CD4-positive, alpha-beta memory T cell (primary cell): Measurements from ENCODE around the gene CLSTN2. TPM values are rescaled to one million over a fixed set of nuclear protein-coding genes. Genes with fewer than 3 reads are reported as not detected.

Experiments used
- CTCF ChIA-PET: fragments of 350-600 bp; sonication (Branson Sonifier 250); formaldehyde crosslinking; loops from one replicate; lab custom pipeline; 2021; ENCODE audit warnings: inconsistent platforms; ENCODE audit not compliant: partially characterized antibody; lab: Charles Lee
- POLR2A ChIA-PET: fragments of 350-600 bp; sonication (Branson Sonifier 250); formaldehyde crosslinking; loops from one replicate; lab custom pipeline; 2021; ENCODE audit not compliant: partially characterized antibody; lab: Charles Lee
- DNase-seq, 5 donors: peaks; one replicate each; pipeline versions ENCODE4 v3.0.0 to v3.0.0-alpha.2; 2020 to 2022; ENCODE audit warnings: mixed read lengths in 1 of 5
- H3K27ac ChIP-seq: one replicate; pipeline ENCODE4 v1.7.0; 2013; ENCODE audit warnings: low read depth, low read length
- H3K27me3 ChIP-seq: 2 replicates; pipeline ENCODE4 v1.7.0; 2013; ENCODE audit warnings: mild to moderate bottlenecking, low read length, moderate library complexity; ENCODE audit not compliant: insufficient read depth
- H3K36me3 ChIP-seq: 2 replicates; pipeline ENCODE4 v1.7.0; 2013; ENCODE audit warnings: mild to moderate bottlenecking, low read length, moderate library complexity; ENCODE audit not compliant: insufficient read depth
- H3K4me1 ChIP-seq: 2 replicates; pipeline ENCODE4 v1.7.0; 2013; ENCODE audit warnings: mild to moderate bottlenecking, low read length, moderate library complexity; ENCODE audit not compliant: insufficient read depth
- H3K4me3 ChIP-seq, 2 donors: one replicate each; pipeline ENCODE4 v1.7.0; 2013; ENCODE audit warnings: low read length in 2 of 2, mild to moderate bottlenecking in 1 of 2
- H3K9me3 ChIP-seq, 2 donors: one replicate each; pipeline ENCODE4 v1.7.0; 2013; ENCODE audit warnings: low read length in 2 of 2, control low read depth in 1 of 2; ENCODE audit not compliant: control insufficient read depth in 1 of 2
- H3K27ac Mint-ChIP-seq, 7 donors: one replicate each; pipeline ENCODE4 v1.8.0; 2020 to 2021; ENCODE audit warnings: mixed read lengths in 7 of 7, mild to moderate bottlenecking in 6 of 7, inconsistent platforms in 3 of 7, moderate library complexity in 3 of 7
- H3K27me3 Mint-ChIP-seq, 2 donors: one replicate each; pipeline ENCODE4 v1.8.0; 2020 to 2021; ENCODE audit warnings: mixed read lengths in 2 of 2
- H3K36me3 Mint-ChIP-seq, 2 donors: one replicate each; pipeline ENCODE4 v1.8.0; 2020 to 2021; ENCODE audit warnings: mixed read lengths in 2 of 2, inconsistent platforms in 1 of 2, mild to moderate bottlenecking in 1 of 2
- H3K4me1 Mint-ChIP-seq, 4 donors: one replicate each; pipeline ENCODE4 v1.8.0; 2020 to 2021; ENCODE audit warnings: mixed read lengths in 4 of 4, mild to moderate bottlenecking in 1 of 4
- H3K4me3 Mint-ChIP-seq, 8 donors: one replicate each; pipeline ENCODE4 v1.8.0; 2020 to 2021; ENCODE audit warnings: mixed read lengths in 8 of 8, mild to moderate bottlenecking in 7 of 8, moderate library complexity in 6 of 8, inconsistent platforms in 3 of 8
- H3K9me3 Mint-ChIP-seq, 8 donors: one replicate each; pipeline ENCODE4 v1.8.0; 2020 to 2021; ENCODE audit warnings: mixed read lengths in 8 of 8, mild to moderate bottlenecking in 5 of 8, inconsistent platforms in 3 of 8, moderate library complexity in 1 of 8
- intact Hi-C: fragments of 100-400 bp; cut with micrococcal nuclease; formaldehyde crosslinking; loops from one replicate; pipeline ENCODE4 v1.15.1; 2023
- polyA plus RNA-seq, 2 donors: library from polyadenylated mRNA; unstranded; fragments of 300-500 nt; fragmentation: Illumina TruSeq; gene quantifications; one replicate each; pipeline ENCODE4 v1.2.3, GENCODE V29; 2021
- total RNA-seq, 2 experiments: library from RNA; stranded (reverse); gene quantifications; one replicate each; pipeline ENCODE4 v1.2.3, GENCODE V29; 2021

The CLSTN2 gene
- total and polyA plus RNA-seq, 4 experiments from 2014 or later = not detected

DNA sequence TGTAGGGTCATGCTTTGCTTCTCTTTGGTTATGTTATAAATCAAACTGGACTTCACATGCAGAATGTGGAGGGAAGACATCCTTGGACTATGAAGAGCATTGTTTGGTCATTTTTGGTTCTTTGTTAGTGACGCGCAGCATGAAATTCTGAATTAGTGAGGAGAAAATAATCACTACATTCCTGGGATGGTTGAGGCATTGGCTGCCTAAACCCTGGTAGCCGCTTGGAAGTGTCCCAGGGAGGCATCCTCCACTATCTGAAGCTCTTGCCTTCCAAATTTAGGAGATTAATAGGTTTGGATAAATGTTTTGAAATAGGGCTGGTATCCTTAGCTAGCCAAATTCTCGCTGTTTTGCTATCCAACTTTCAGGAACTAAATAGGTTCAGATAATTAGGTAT, 96.2 kb downstream of the CLSTN2 start:
- no peak overlapping the region for H3K27ac Mint-ChIP-seq
- peaks cover 0 to 2% (median 0%) of the 10 kb centered on the region in 8 donors for H3K9me3 Mint-ChIP-seq
- CTCF ChIA-PET = no interaction called here
- POLR2A ChIA-PET = no interaction called here
- Histone ChIP-seq H3K36me3 (no peaks in the 10 kb centered on the region), H3K4me1 (no peaks in the 10 kb centered on the region), H3K9me3 (no peaks in the 10 kb centered on the region), H3K27me3 (no peaks in the 10 kb centered on the region), H3K27ac (no peak overlapping the region), H3K4me3 (no peak overlapping the region)
- intact Hi-C loops = no loop called here
- H3K4me1 Mint-ChIP-seq = no peaks in the 10 kb centered on the region
- no peaks in the 10 kb centered on the region for H3K36me3 Mint-ChIP-seq
- peaks cover 0 to 2% of the 10 kb centered on the region in 2 donors for H3K27me3 Mint-ChIP-seq
- H3K4me3 Mint-ChIP-seq = no peak overlapping the region
- DNase-seq = no peak

GRCh38 chr3:140034058-140034457, 99.1 kb downstream of the CLSTN2 start:
- intact Hi-C loops = no loop called here

GRCh38 chr3:140035871-140036270, 100.9 kb downstream of the CLSTN2 start:
- no peak overlapping the region for H3K27ac Mint-ChIP-seq
- CTCF ChIA-PET = no interaction called here
- H3K36me3 Mint-ChIP-seq = no peaks in the 10 kb centered on the region

More at GRCh38 chr3:140034058-140034457, 99.1 kb downstream of the CLSTN2 start:
- peaks cover 0 to 2% (median 0%) of the 10 kb centered on the region in 8 donors for H3K9me3 Mint-ChIP-seq
- Histone ChIP-seq H3K4me3 (no peak overlapping the region), H3K27me3 (no peaks in the 10 kb centered on the region), H3K36me3 (no peaks in the 10 kb centered on the region), H3K27ac (no peak overlapping the region), H3K9me3 (no peaks in the 10 kb centered on the region), H3K4me1 (no peaks in the 10 kb centered on the region)
- no peak overlapping the region for H3K4me3 Mint-ChIP-seq
- DNase-seq = no peak
- H3K27ac Mint-ChIP-seq = no peak overlapping the region
- H3K36me3 Mint-ChIP-seq = no peaks in the 10 kb centered on the region
- ChIA-PET CTCF (no interaction called here), POLR2A (no interaction called here)
- no peaks in the 10 kb centered on the region for H3K4me1 Mint-ChIP-seq
- peaks cover 0 to 2% of the 10 kb centered on the region in 2 donors for H3K27me3 Mint-ChIP-seq

DNA sequence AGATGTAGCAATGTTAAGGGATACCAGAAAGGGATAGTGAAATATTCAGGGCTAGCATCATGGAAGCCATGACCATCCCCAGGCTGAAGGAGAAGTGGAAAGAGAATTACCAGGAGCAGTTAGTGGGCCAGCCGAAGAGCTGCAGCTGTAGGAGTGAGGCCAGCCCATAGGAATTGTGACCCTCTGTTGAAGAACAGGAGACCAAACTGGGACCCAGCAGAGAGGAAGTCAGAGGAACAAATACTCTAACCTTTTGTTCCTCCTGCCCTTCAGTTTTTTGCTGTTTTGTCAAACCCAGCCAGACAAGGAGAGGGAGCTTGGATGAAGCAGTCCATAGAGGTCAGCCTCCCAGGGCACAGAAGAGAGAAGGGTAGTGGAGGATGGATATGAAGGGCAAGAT, 115.4 kb downstream of the CLSTN2 start:
- no peaks in the 10 kb centered on the region for H3K4me1 Mint-ChIP-seq
- Histone ChIP-seq H3K4me1 (no peaks in the 10 kb centered on the region), H3K27me3 (no peaks in the 10 kb centered on the region), H3K4me3 (no peak overlapping the region), H3K27ac (no peak overlapping the region), H3K36me3 (no peaks in the 10 kb centered on the region), H3K9me3 (no peaks in the 10 kb centered on the region)
- H3K4me3 Mint-ChIP-seq = no peak overlapping the region
- intact Hi-C loops = no loop called here
- CTCF ChIA-PET = no interaction called here
- no peaks in the 10 kb centered on the region for H3K36me3 Mint-ChIP-seq
- H3K27me3 Mint-ChIP-seq = peaks cover 9 to 13% of the 10 kb centered on the region in 2 donors
- DNase-seq = no peak
- no peak overlapping the region for H3K27ac Mint-ChIP-seq
- H3K9me3 Mint-ChIP-seq = peaks cover 0 to 4% (median 0%) of the 10 kb centered on the region in 8 donors
- POLR2A ChIA-PET = no interaction called here

More at GRCh38 chr3:140035871-140036270, 100.9 kb downstream of the CLSTN2 start:
- intact Hi-C loops = no loop called here
- H3K27ac ChIP-seq = no peak overlapping the region
- Mint-ChIP-seq H3K9me3 (peaks cover 0 to 2% (median 0%) of the 10 kb centered on the region in 8 donors), H3K4me1 (no peaks in the 10 kb centered on the region), H3K4me3 (no peak overlapping the region), H3K27me3 (peaks cover 0 to 2% of the 10 kb centered on the region in 2 donors)
- H3K27me3 ChIP-seq = no peaks in the 10 kb centered on the region
- H3K36me3 ChIP-seq = no peaks in the 10 kb centered on the region
- POLR2A ChIA-PET = no interaction called here
- H3K4me1 ChIP-seq = no peaks in the 10 kb centered on the region
- no peaks in the 10 kb centered on the region for H3K9me3 ChIP-seq
- no peak overlapping the region for H3K4me3 ChIP-seq
- DNase-seq = no peak

DNA sequence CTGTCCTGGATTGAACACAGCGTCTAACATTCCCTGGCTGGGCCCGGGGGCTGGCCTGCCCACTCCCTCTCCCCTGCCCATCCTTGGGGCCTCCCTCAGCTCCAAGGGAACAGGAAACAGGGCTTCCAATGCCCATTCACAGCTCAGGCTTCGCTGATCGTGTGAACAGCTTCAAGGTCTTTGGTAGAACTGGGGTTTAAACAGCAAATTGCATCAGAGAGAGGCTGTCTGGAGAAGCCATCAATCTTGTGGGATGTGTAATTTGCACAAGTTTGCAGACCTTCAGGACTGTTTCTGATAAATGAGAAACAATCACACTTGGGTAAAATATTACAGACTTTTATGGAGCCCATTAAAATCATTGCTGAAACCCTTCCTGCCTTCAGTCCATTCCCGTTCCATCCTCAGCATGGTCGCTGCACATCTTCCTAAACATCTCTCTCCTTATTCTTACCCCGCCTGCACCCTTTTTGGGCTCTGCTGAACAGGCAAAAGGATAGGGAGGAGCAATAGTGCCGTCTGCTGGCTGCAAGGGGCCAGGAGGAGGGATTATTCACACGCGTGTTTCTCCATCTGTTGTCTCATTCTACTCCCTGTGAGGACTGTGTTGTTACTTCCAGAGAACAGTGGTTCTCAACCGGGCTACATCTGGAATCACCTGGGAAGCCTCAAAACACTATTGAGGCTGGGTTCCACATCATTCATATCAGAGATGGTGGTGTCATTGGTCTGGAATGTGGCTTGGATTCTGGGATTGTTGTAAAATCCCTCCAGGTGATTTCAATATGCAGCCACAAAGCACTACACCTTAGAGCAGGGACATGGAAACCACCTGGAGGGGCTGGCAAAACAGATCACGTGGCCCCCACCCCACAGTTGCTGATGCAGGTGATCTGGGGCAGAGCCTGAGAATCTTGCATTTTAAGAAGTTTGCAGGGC, 116.3 kb downstream of the CLSTN2 start:
- ChIA-PET CTCF (no interaction called here), POLR2A (no interaction called here)
- no peaks in the 10 kb centered on the region for H3K36me3 ChIP-seq
- no peaks in the 10 kb centered on the region for H3K4me1 ChIP-seq
- H3K4me3 ChIP-seq = no peak overlapping the region
- no peaks in the 10 kb centered on the region for H3K27me3 ChIP-seq
- Mint-ChIP-seq H3K27ac (no peak overlapping the region), H3K27me3 (peaks cover 9 to 13% of the 10 kb centered on the region in 2 donors), H3K9me3 (peaks cover 0 to 5% (median under 1%) of the 10 kb centered on the region in 8 donors), H3K4me3 (no peak overlapping the region), H3K4me1 (no peaks in the 10 kb centered on the region), H3K36me3 (no peaks in the 10 kb centered on the region)
- DNase-seq = no peak
- H3K27ac ChIP-seq = no peak overlapping the region
- intact Hi-C loops = no loop called here
- no peaks in the 10 kb centered on the region for H3K9me3 ChIP-seq

DNA sequence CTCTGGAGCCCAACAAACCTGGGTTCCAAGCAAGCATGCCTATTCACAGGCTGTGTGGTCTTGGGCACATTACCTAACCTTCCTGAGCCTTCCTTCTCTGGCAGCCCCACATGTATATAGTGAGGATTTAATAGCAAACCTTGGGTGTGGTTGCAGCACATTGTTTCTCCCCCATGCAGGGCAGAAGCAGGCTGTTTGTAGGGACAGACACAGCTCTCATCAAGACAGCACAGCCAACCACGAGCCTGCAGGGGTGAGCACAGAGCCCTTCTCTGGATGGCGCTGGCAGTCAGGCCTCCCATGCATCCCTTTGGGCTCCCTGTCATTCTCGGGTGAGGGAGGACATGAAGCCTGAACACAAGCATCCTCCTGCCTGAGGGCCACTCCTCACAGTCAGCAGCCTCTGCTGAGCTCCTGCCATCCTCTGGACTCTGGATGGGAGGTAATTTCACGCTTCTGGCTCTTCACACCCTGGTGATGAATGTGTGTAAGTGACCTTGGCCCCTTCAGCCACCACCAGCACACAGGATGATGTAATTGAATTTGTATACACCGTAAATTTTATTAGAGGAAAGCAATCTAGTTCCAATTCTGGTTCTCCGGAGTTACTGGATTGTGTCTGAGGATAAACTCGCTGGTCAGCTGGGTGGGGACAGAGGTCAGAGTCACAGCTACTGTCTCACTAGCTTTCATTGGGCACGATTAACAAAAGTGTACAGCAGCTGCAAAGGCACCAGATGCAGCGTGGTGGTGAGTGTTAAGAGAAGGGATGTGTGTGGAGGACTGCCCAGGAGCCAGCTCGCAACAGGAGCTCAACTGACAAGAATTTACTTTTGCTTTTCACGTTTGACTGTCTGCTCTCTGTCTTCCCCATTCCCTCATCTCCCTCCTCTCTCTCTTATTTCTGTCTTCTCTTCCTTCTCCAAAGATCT, 118.1 kb downstream of the CLSTN2 start:
- no peak overlapping the region for H3K4me3 ChIP-seq
- no peak overlapping the region for H3K4me3 Mint-ChIP-seq
- H3K27me3 Mint-ChIP-seq = peaks cover 9 to 13% of the 10 kb centered on the region in 2 donors
- H3K9me3 ChIP-seq = no peaks in the 10 kb centered on the region
- no peaks in the 10 kb centered on the region for H3K4me1 Mint-ChIP-seq
- no peaks in the 10 kb centered on the region for H3K36me3 ChIP-seq
- H3K36me3 Mint-ChIP-seq = no peaks in the 10 kb centered on the region
- ChIA-PET POLR2A (no interaction called here), CTCF (no interaction called here)
- H3K9me3 Mint-ChIP-seq = peaks cover 0 to 5% (median under 1%) of the 10 kb centered on the region in 8 donors
- H3K27ac Mint-ChIP-seq = no peak overlapping the region
- no peak for DNase-seq
- no peaks in the 10 kb centered on the region for H3K27me3 ChIP-seq
- intact Hi-C loops = no loop called here
- H3K27ac ChIP-seq = no peak overlapping the region
- no peaks in the 10 kb centered on the region for H3K4me1 ChIP-seq

- Histone ChIP-seq H3K27ac (no peak overlapping the region), H3K27me3 (no peaks in the 10 kb centered on the region), H3K9me3 (no peaks in the 10 kb centered on the region), H3K4me3 (no peak overlapping the region), H3K4me1 (no peaks in the 10 kb centered on the region), H3K36me3 (no peaks in the 10 kb centered on the region)
- H3K36me3 Mint-ChIP-seq = no peaks in the 10 kb centered on the region
- H3K27ac Mint-ChIP-seq = no peak overlapping the region
- POLR2A ChIA-PET = no interaction called here
- H3K4me1 Mint-ChIP-seq = no peaks in the 10 kb centered on the region
- no peak for DNase-seq
- H3K9me3 Mint-ChIP-seq = peaks cover 0 to 5% (median under 1%) of the 10 kb centered on the region in 8 donors
- H3K27me3 Mint-ChIP-seq = peaks cover 9% of the 10 kb centered on the region in 2 donors
- intact Hi-C loops = no loop called here
- H3K4me3 Mint-ChIP-seq = no peak overlapping the region
- CTCF ChIA-PET = no interaction called here
Observed at GRCh38 chr3:140053794-140054193, 118.8 kb downstream of the CLSTN2 start.
